Colonic mucosa (tissue), 4 donors: ENCODE measurements around the gene SORCS3. TPM values are rescaled to one million over a fixed set of nuclear protein-coding genes. Genes with fewer than 3 reads are reported as not detected.

Experiments used
- DNase-seq: peaks from one replicate; pipeline ENCODE4 v3.0.0-alpha.2; 2020
- H3K27ac ChIP-seq: fragments of 200-600 bp; one replicate; pipeline ENCODE4 v1.8.0; 2021
- H3K27me3 ChIP-seq: fragments of 200-600 bp; one replicate; pipeline ENCODE4 v1.8.0; 2021
- H3K36me3 ChIP-seq: fragments of 200-600 bp; one replicate; pipeline ENCODE4 v1.8.0; 2021
- H3K4me1 ChIP-seq: fragments of 200-600 bp; one replicate; pipeline ENCODE4 v1.8.0; 2021; ENCODE audit warnings: mild to moderate bottlenecking
- H3K4me3 ChIP-seq: fragments of 200-600 bp; one replicate; pipeline ENCODE4 v1.8.0; 2021
- H3K9ac ChIP-seq, 2 donors: one replicate each; pipeline ENCODE4 v1.7.0; 2013; ENCODE audit warnings: control low read depth in 2 of 2, low read depth in 2 of 2, low read length in 2 of 2
- H3K9me3 ChIP-seq: fragments of 200-600 bp; one replicate; pipeline ENCODE4 v1.8.0; 2021
- intact Hi-C: fragments of 100-400 bp; cut with DNase I; formaldehyde crosslinking; loops from one replicate; pipeline ENCODE4 v1.14.1; 2022
- total RNA-seq, 2 donors: library from RNA; stranded (reverse); fragmentation: NEBNext Ultra II Directional in 1 of 2; extraction: Animal tissue kit (Norgen Biotek cat#: 25700) in 1 of 2; gene quantifications; one replicate each; pipeline ENCODE4 v1.2.1, GENCODE V29; 2021
- TF ChIP-seq, protein P1 (sequence below): fragments of 200-600 bp; IDR thresholded peaks from one replicate; pipeline ENCODE4 v1.8.0; 2022; ENCODE audit warnings: antibody characterized with exemption, mild to moderate bottlenecking
- donor health status: healthy.
- donor health status: DM: no; HTN: no; CAD: no.
- donor health status: DM: no; HTN: no; CAD: no.

Gene SORCS3
- total RNA-seq, 2 donors from 2014 or later = 0.08 TPM; not detected in 1

DNA sequence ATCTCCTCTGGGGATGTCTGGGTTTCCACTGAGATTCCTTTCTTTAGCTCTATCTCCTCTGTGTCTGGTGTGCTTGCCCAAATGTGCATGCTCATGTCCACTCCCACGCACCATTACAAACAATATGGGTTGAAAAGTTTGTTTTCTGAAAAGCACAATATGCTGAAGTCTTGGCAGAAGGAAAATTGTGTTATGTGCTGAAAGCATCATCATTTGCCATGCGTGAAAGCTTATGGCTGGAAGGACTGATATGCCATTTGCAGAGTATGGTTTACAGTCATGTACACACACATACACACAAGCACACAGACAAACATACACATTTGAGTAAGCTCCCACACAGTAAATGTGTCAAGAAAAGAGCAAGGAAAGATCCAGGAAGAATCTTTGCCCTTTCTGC, 231.6 kb downstream of the SORCS3 start:
- no peaks in the 10 kb centered on the region for H3K4me1 ChIP-seq
- no peak overlapping the region for H3K27ac ChIP-seq
- no peaks in the 10 kb centered on the region for H3K9me3 ChIP-seq
- TF ChIP-seq, protein P1, sequence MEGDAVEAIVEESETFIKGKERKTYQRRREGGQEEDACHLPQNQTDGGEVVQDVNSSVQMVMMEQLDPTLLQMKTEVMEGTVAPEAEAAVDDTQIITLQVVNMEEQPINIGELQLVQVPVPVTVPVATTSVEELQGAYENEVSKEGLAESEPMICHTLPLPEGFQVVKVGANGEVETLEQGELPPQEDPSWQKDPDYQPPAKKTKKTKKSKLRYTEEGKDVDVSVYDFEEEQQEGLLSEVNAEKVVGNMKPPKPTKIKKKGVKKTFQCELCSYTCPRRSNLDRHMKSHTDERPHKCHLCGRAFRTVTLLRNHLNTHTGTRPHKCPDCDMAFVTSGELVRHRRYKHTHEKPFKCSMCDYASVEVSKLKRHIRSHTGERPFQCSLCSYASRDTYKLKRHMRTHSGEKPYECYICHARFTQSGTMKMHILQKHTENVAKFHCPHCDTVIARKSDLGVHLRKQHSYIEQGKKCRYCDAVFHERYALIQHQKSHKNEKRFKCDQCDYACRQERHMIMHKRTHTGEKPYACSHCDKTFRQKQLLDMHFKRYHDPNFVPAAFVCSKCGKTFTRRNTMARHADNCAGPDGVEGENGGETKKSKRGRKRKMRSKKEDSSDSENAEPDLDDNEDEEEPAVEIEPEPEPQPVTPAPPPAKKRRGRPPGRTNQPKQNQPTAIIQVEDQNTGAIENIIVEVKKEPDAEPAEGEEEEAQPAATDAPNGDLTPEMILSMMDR = no peak
- H3K4me3 ChIP-seq = no peak overlapping the region
- H3K9ac ChIP-seq = no peak overlapping the region
- no peaks in the 10 kb centered on the region for H3K36me3 ChIP-seq
- DNase-seq = no peak
- intact Hi-C loops = no loop called here
- H3K27me3 ChIP-seq = no peaks in the 10 kb centered on the region

DNA sequence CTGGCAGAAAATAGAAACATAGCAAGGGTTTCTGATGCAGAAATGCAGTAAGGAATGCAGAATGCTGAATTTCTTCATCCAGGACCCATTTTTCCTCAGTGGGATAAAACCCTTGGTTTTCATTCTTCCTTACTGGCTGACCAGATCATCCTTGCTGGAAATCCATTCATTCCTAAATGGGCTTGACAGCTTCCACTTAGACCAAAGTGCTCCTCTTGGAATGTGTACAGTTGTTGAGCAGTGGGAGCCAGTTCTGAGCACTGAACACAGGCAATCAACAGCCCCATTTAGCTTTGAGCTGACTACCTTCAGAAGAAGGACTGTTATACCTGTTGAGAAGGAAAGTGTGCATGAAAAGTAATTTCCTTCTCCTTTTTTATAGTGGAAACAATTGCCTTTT, 232.1 kb downstream of the SORCS3 start:
- intact Hi-C loops = no loop called here
- no peak for DNase-seq
- TF ChIP-seq, protein P1 = no peak
- H3K4me3 ChIP-seq = no peak overlapping the region
- H3K27ac ChIP-seq = no peak overlapping the region
- no peak overlapping the region for H3K9ac ChIP-seq
- H3K36me3 ChIP-seq = no peaks in the 10 kb centered on the region
- H3K27me3 ChIP-seq = no peaks in the 10 kb centered on the region
- H3K9me3 ChIP-seq = no peaks in the 10 kb centered on the region
- H3K4me1 ChIP-seq = no peaks in the 10 kb centered on the region

DNA sequence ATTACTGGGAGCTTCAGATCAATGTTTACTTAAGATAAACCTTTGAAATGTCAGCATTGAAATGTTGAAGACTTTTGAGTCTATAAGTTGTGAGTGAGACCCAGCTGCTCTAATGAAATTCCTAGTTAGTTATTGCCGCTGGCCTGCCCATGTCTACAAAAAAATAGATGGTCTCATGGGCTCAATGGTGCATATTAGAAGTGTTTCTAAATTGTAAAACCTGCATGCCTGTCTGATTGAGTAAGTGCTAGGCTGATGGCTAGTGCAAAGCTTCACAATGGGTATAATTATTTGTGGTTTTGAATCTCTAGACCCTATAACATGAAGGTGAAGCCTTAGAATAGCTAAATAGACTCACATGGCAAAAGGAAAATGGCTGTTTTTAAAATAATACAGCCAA, 234.5 kb downstream of the SORCS3 start:
- intact Hi-C loops = no loop called here
- Histone ChIP-seq H3K27me3 (no peaks in the 10 kb centered on the region), H3K9me3 (no peaks in the 10 kb centered on the region), H3K4me3 (no peak overlapping the region), H3K36me3 (no peaks in the 10 kb centered on the region), H3K27ac (no peak overlapping the region), H3K4me1 (no peaks in the 10 kb centered on the region), H3K9ac (no peak overlapping the region)
- TF ChIP-seq, protein P1 = no peak
- DNase-seq = no peak

DNA sequence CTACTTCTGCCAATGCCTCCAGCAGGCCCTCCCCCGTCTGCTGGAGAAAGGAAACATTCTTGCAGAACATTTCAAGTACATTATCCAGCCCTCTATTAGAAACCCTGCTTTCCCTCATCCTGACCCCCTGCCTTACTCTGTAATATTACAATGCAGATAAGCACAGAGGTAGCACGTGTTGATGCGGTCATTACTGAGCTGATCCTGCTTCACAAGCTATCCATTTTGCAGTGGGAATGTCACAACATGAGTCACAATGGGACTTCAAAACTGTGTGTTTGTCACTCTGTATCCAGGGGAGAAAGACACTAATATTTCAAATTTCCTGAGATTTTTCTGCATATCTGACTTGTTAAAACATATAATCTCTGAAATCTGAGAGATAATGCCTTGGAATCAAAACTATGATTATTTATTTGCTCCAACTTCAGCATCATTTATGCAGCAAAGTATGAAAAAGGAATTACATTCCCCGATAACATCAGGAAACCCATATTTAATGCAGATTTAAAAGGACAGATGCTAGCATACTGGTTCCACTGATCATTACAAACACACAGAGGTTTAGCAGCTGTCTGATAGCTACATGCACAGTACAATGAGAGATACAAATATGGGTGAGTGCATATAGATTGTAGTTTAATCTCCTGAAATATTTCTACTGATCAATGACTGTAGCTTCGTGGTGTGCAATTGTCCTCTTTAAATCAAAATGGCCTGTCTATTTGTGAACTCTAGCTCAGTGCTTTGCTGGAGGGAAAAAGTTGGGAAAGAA, 239.7 kb downstream of the SORCS3 start:
- TF ChIP-seq, protein P1 = no peak
- H3K4me3 ChIP-seq = no peak overlapping the region
- no peaks in the 10 kb centered on the region for H3K4me1 ChIP-seq
- no peak overlapping the region for H3K27ac ChIP-seq
- no peaks in the 10 kb centered on the region for H3K27me3 ChIP-seq
- no peak overlapping the region for H3K9ac ChIP-seq
- intact Hi-C loops = no loop called here
- H3K9me3 ChIP-seq = no peaks in the 10 kb centered on the region
- no peak for DNase-seq
- H3K36me3 ChIP-seq = no peaks in the 10 kb centered on the region

DNA sequence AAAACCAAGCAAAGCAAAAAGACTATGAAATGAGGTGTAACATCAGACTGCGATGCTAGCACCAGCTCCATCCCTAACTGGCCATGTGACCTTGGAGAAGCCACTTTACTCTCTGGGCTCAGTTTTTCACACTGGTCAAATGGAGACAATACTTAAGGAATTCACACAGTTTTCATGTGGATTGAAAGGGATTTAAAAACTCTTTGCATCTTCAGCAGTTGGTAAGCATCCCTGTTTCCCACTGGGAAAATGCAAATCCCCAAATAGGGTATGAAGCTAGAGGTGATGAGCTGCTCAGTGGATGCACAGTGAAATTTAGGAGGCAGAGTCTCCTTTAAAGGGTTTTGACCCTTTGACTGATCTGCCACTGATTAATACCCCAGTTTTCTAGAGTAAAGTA, 240.7 kb downstream of the SORCS3 start:
- Histone ChIP-seq H3K9ac (no peak overlapping the region), H3K4me3 (no peak overlapping the region), H3K27ac (no peak overlapping the region), H3K36me3 (no peaks in the 10 kb centered on the region), H3K4me1 (no peaks in the 10 kb centered on the region), H3K9me3 (no peaks in the 10 kb centered on the region), H3K27me3 (no peaks in the 10 kb centered on the region)
- TF ChIP-seq, protein P1 = no peak
- no peak for DNase-seq
- intact Hi-C loops = no loop called here
